ENCODE results near the gene ACAP2. TPM values are rescaled to one million over a fixed set of nuclear protein-coding genes. Genes with fewer than 3 reads are reported as not detected.
"Not testable (repeated sequence)": the region's sequence is repeated elsewhere in the genome, so short reads cannot be mapped to it uniquely, and the experiment has no call there.

ACAP2 gene, protein sequence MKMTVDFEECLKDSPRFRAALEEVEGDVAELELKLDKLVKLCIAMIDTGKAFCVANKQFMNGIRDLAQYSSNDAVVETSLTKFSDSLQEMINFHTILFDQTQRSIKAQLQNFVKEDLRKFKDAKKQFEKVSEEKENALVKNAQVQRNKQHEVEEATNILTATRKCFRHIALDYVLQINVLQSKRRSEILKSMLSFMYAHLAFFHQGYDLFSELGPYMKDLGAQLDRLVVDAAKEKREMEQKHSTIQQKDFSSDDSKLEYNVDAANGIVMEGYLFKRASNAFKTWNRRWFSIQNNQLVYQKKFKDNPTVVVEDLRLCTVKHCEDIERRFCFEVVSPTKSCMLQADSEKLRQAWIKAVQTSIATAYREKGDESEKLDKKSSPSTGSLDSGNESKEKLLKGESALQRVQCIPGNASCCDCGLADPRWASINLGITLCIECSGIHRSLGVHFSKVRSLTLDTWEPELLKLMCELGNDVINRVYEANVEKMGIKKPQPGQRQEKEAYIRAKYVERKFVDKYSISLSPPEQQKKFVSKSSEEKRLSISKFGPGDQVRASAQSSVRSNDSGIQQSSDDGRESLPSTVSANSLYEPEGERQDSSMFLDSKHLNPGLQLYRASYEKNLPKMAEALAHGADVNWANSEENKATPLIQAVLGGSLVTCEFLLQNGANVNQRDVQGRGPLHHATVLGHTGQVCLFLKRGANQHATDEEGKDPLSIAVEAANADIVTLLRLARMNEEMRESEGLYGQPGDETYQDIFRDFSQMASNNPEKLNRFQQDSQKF
- total RNA-seq = 149 TPM

- DNase-seq (ENCODE audit: low spot score in 2 of 2) (peak; percentile 99), FAIRE-seq (no peak)
Observed at GRCh38 chr3:195442573-195443390, at the start of gene ACAP2. ACAP2 (minus strand) TSS chr3:195443020; CDS start chr3:195442847, 173 bp downstream.

DNA sequence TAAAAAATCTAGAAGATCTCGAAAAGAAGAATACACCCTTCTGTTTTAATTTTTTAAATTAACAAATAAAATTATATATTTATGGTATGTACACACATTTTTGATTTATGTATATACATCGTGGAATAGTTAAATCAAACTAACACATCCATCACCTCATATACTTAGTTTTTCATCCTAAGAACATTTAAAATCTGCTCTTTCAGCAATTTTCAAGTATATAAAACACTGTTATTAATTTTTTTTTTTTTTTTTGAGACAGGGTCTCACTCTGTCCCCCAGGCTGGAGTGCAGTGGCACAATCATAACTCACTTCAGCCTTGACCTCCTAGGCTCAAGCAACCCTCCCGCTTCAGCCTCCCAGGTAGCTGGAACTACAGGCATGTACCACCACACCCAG is 32.8 kb upstream of the ACAP2 start:
- no peak for DNase-seq (ENCODE audit: low spot score in 2 of 2)
- peak; percentile 43 for FAIRE-seq

DNA sequence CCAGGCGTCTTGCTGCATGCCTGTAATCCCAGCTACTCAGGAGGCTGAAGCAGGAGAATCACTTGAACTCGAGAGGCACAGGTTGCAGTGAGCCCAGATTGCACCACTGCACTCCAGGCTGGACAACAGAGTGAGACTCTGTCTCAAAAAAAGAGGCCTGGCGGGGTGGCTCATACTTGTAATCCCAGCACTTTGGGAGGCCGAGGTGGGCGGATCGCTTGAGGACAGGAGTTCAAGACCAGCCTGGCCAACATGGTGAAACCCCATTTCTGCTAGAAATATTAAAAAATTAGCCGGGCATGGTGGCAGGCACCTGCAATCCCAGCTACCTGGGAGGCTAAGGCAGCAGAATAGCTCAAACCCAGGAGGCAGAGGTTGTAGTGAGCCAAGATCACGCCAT is 32.3 kb upstream of the ACAP2 start:
- not testable (repeated sequence) for DNase-seq (ENCODE audit: low spot score in 2 of 2); FAIRE-seq

GRCh38 chr3:195468841-195469240 is 26.0 kb upstream of the ACAP2 start:
- FAIRE-seq (no peak), DNase-seq (ENCODE audit: low spot score in 2 of 2) (no peak)

- DNase-seq (ENCODE audit: low spot score in 2 of 2) (no peak), FAIRE-seq (no peak)
Observed at GRCh38 chr3:195468391-195468776, 25.6 kb upstream of the ACAP2 start.

- DNase-seq (ENCODE audit: low spot score in 2 of 2) (no peak), FAIRE-seq (no peak)
Observed at GRCh38 chr3:195467641-195468390, 25.0 kb upstream of the ACAP2 start.

GRCh38 chr3:195466251-195466650 is 23.4 kb upstream of the ACAP2 start:
- FAIRE-seq = no peak
- DNase-seq (ENCODE audit: low spot score in 2 of 2) = no peak

DNA sequence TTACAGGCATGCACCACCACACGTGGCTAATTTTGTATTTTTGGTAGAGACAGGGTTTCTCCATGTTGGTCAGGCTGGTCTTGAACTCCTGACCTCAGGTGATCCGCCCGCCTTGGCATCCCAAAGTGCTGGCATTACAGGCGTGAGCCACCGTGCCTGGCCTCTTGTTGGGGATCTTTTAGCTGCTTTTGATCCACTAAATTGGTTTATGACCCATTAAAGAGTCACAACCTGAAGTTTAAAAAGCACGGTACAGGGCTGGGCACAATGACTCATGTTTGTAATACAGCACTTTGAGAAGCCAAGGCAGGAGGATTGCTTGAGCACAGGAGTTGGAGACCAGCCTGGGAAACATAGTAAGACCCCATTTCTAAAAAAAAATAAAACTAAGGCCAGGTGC is 20.1 kb upstream of the ACAP2 start:
- FAIRE-seq; DNase-seq (ENCODE audit: low spot score in 2 of 2): not testable (repeated sequence)

- FAIRE-seq (no peak), DNase-seq (ENCODE audit: low spot score in 2 of 2) (peak in 1 of 2 donors; percentile 20)
Observed at GRCh38 chr3:195462308-195462610, 19.4 kb upstream of the ACAP2 start.

DNA sequence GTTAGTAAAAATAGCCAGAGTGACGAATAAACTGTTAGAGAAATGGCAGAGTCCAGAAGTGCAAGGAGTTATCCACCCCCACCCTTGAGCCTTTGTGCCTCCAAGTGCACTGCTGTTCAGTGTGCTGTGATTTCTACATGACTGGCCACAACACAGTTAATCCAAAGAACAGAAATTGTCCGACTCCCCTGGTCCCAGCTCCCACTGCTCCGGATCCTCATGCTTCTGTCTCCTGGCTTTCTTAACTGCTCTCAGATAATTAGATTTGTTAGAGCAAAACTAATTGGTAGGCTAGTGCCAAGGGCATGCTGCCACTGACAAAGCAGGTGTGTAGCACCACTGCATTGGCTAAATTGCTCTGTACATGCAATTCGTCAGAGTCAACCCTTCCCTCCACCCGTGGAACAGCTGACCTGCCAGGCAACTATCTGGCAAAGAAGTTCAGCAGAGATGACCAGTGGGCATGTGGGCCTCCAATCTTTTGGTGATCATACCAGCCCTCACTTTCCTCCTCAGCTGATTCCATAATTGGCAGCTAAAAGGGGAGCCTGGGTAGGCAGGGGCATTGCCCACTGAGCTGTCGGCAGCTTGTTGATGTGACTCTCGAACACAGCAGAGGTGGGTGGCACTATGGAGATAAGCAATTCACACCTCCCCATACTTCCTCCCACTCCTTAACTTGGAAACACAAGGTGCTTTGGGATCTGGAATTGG is 18.9 kb upstream of the ACAP2 start:
- FAIRE-seq (no peak), DNase-seq (ENCODE audit: low spot score in 2 of 2) (peak in 1 of 2 donors; percentile 13)

DNA sequence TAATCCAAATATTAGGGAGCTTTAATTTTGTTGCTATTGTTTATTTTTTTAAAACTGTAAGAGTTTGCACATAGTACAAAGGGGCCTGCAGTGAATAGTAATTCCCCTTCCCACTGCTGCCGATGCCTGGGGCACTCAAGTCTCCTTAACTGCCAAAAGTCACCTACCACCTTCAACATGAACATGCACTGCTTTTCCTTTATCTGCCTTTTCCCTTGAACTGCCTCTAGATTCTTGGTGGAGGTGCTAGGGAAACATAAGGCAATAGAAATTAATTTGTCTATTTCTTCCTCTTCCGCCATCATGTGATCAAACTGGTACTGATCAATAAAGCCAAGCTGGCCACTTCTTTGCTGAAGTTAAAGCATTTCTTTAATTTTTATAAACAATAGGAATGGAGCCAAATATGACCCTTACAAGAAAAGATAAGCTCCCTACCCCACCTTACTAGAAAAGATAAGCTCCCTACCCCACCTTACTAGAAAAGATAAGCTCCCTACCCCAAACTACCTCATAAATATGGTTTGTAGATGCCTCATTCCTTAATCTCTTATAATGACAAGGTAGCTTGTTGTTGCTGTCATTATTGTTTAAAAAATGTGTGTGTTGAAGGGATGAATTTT is 17.4 kb upstream of the ACAP2 start:
- DNase-seq (ENCODE audit: low spot score in 2 of 2) (no peak), FAIRE-seq (no peak)

DNA sequence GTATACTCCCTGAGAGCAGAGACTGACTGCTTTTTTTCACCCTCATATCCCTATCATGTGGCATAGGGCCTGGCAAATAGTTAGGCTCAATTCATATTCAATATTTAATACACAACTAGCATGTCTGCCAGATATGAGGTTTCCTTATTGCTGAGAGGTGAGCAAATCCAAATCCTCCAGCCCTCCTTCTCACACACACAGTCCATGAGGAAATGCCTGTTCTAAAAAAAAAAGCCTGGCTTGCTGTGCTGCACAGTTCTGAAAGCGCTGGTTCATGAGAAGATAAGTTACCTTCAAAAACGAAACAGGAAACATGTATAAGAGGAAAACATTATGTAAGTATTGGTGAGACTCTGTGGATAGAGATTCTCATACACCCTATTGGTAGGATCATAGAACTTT is 15.5 kb upstream of the ACAP2 start:
- FAIRE-seq = no peak
- no peak for DNase-seq (ENCODE audit: low spot score in 2 of 2)

- FAIRE-seq (no peak), DNase-seq (ENCODE audit: low spot score in 2 of 2) (no peak)
Observed at GRCh38 chr3:195455789-195456188, 13.0 kb upstream of the ACAP2 start.

DNA sequence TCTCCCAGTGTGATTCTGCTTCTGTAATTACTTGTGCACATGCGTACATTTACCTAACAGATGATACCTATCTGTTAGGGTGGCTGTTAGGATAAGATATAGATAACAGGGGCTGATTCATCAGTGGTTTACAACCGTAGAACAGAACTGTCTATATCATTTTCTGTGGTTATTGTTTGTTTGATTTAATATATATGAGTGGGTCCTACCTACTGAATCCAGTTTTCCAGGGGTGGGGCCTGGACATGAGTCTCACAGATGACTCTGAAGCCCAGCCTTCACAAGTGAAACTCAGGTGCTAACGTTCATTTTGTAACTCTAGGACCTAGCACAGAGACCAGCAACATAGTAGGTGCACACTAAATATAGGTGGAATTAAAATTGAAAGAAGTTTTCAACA is 10.4 kb upstream of the ACAP2 start:
- no peak for FAIRE-seq
- no peak for DNase-seq (ENCODE audit: low spot score in 2 of 2)

- DNase-seq (ENCODE audit: low spot score in 2 of 2) (no peak), FAIRE-seq (no peak)
Observed at GRCh38 chr3:195451373-195452015, 8.7 kb upstream of the ACAP2 start.

DNA sequence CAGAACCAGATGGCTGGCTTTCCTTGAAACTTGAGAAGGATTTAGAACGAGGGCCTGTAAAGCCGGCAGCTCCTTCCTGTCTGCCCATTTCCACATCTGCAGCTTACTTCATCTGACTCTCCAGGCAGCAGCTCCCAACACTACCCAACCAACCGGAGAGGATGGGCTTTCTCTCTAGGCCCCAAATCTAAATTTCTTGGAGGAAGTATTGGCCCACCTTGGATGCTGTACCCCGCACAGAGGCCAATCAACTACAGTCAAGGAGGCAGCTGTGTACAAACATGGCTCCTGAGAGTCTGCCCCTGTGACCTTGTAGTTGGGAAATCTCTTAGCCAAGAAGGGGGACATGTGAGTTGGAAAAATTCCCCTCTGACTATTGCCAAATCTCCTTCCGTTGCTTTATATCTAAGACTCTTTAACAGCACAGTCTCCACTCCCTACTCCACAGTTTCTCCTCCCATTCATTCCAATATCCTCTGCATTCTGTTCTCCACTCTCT is 8.0 kb upstream of the ACAP2 start:
- DNase-seq (ENCODE audit: low spot score in 2 of 2) (no peak), FAIRE-seq (no peak)

DNA sequence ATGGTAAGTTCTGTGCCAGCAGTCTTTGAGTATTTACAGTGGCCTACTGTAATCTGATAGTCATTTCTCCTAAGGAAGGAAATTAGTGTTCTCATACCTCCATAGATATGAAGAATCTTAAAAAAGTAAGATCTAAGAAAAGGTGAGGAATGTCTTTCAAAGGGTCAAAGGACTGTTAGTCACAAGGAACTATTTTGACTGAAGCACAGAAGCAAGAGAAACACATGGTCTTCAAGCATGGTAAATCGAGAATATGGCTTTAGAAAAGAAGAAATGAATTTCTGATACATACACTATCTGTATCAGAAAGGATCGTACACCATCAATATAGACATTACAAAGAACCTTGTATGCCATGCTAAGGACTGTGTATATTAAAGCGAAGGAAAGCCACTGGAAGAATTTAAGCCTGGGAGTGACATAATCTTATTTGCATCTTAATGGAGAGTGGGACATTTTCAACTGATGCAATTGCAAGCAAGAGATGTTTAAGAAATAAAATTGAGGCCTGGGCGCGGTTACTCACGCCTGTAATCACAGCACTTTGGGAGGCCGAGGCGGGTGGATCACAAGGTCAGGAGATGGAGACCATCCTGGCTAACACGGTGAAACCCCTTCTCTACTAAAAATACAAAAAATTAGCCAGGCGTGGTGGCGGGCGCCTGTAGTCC is 5.5 kb upstream of the ACAP2 start:
- FAIRE-seq (no peak), DNase-seq (ENCODE audit: low spot score in 2 of 2) (no peak)

- FAIRE-seq (no peak), DNase-seq (ENCODE audit: low spot score in 2 of 2) (no peak)
Observed at GRCh38 chr3:195447201-195447600, 4.4 kb upstream of the ACAP2 start.
